ENCODE data around the gene PEF1. TPM values are rescaled to one million over a fixed set of nuclear protein-coding genes. Genes with fewer than 3 reads are reported as not detected.

The PEF1 gene
- total and polyA plus RNA-seq, 9 donors, result 31.7 to 65.2 (median 58.2) TPM

DNA sequence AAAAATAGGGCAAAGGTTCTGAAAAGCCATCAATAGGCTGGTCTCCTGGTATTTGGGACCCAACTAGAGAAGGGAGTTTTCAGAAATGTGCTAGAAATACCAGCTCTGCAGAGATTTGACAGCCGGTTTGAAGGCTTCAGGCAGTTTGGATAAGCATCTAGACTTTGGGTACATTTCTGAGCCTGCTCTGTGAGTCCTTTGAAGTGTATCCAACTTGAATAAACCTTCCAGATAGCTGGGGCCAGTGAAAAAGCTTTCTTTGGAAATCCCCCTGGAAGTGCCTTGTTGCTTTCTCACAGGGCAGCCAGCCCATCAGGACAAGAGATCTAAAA is 6.4 kb upstream of the PEF1 start:
- no peak for DNase-seq
- intact Hi-C loops (cut with DNase I), result no loop called here

DNA sequence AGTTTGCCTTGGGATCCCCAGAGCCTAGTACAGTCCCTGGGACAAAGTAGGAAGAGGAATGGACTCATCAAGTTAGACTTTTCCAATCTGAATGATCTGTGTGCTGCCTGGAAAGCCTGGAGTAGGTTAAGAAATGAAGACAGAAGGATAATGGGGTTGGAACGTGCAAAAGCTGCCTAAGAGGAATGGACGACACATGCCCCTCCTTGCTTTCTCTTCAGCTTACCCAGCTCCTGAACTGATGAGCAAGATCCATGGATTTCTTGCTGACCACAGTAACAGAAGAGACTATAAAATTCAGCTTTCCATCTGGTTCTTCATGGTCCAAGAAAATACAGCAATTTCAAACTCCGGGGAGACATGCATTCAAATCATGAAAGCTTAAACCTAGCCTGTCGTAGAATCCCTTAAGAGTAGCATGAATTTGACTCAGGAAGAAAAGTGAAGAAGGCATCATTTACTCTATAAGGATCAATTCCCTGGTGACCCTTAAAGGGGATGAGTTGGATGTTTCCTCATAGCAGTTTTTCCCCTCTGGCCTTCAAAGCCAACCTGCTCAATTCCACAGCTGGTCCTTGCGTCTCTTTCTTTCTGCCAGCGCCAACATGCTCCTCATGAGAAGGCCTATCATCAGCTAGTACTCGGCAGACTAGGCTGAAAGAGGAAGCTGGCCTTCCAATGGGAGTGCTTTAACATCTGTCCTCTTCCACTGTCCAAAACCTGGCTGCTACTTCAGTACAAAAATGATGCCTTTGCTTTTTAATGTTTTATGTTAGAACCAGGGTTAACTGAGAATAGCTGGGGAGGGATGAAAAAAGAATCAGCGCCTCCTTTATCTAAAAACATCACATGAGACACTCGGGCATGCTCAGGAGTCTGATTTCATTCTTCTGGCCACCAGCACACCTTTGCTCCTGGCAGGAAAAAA is 5.7 kb upstream of the PEF1 start:
- no peak for DNase-seq
- H3K4me3 ChIP-seq, result no peak overlapping the region
- H3K27ac ChIP-seq, result no peak overlapping the region
- no peaks in the 10 kb centered on the region for H3K27me3 ChIP-seq
- 57 to 63% (median 60%) methylated on average over 9 of the region's 9 CpGs for WGBS, 3 donors
- no peaks in the 10 kb centered on the region for H3K36me3 ChIP-seq
- H3K4me1 ChIP-seq (ENCODE audit: insufficient read depth), result peaks cover under 1% of the 10 kb centered on the region
- intact Hi-C loops (cut with DNase I), result no loop called here
- TF ChIP-seq, protein P1, sequence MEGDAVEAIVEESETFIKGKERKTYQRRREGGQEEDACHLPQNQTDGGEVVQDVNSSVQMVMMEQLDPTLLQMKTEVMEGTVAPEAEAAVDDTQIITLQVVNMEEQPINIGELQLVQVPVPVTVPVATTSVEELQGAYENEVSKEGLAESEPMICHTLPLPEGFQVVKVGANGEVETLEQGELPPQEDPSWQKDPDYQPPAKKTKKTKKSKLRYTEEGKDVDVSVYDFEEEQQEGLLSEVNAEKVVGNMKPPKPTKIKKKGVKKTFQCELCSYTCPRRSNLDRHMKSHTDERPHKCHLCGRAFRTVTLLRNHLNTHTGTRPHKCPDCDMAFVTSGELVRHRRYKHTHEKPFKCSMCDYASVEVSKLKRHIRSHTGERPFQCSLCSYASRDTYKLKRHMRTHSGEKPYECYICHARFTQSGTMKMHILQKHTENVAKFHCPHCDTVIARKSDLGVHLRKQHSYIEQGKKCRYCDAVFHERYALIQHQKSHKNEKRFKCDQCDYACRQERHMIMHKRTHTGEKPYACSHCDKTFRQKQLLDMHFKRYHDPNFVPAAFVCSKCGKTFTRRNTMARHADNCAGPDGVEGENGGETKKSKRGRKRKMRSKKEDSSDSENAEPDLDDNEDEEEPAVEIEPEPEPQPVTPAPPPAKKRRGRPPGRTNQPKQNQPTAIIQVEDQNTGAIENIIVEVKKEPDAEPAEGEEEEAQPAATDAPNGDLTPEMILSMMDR (IDR thresholded peaks at IDR 0.05), result no peak
- TF ChIP-seq EP300 (IDR thresholded peaks at IDR 0.05), result no peak
- TF ChIP-seq POLR2A (IDR thresholded peaks at IDR 0.05), result no peak
- no peaks in the 10 kb centered on the region for H3K9me3 ChIP-seq

More for the DNA sequence above, 6.4 kb upstream of the PEF1 start:
- WGBS, 3 donors, result 25 to 26% (median 25%) methylated on average over 1 of the region's 1 CpG
- Histone ChIP-seq H3K9me3 (no peaks in the 10 kb centered on the region), H3K27ac (no peak overlapping the region), H3K27me3 (no peaks in the 10 kb centered on the region), H3K36me3 (no peaks in the 10 kb centered on the region), H3K4me1 (ENCODE audit: insufficient read depth) (no peaks in the 10 kb centered on the region), H3K4me3 (no peak overlapping the region)
- TF ChIP-seq EP300 (IDR thresholded peaks at IDR 0.05) (no peak), POLR2A (IDR thresholded peaks at IDR 0.05) (no peak)
- TF ChIP-seq, protein P1 (IDR thresholded peaks at IDR 0.05), result no peak

DNA sequence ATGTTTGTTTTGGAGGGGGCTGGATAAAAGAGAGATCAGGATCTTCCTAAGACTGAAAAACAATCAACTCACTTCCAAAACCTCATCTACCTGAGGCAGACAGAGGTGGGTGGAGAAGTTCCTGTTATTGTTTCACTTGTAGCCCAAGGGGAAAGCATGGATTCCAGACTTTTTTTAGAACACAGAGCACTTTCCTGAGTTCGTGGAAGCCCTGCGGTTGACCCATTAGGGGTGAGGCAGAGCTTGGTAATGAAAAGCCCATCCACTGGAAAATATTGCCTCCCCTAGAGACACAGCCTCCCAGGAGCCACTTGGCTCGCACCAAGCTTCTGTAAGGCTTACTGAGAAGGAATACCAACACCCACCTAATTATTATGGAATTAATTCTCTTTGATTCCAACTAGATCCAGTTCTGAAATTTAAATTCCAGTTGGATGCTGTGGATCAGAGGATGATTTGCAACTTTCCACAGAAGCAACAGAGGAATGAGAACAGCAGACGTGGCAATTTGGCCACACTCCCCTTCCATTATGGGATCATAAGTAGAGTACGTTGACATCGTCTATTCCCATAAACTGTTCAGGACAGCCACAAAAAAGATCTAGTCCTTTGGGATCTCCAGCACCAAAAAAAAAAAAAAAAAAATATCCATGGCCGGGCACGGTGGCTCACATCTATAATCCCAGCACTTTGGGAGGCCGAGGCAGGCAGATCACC is 4.1 kb upstream of the PEF1 start:
- intact Hi-C loops (cut with DNase I), result loop anchor here in 1 of 4 donors (10.0 kb wide), 1 partner anchor 64 kb away; no protein-coding TSS in a partner anchor
- no peak for DNase-seq
- Histone ChIP-seq H3K36me3 (no peaks in the 10 kb centered on the region), H3K4me3 (no peak overlapping the region), H3K27me3 (no peaks in the 10 kb centered on the region), H3K9me3 (no peaks in the 10 kb centered on the region), H3K27ac (no peak overlapping the region), H3K4me1 (ENCODE audit: insufficient read depth) (peaks cover 3% of the 10 kb centered on the region)
- 65 to 73% (median 66%) methylated on average over 9 of the region's 9 CpGs for WGBS, 3 donors
- TF ChIP-seq EP300 (IDR thresholded peaks at IDR 0.05), result no peak

DNA sequence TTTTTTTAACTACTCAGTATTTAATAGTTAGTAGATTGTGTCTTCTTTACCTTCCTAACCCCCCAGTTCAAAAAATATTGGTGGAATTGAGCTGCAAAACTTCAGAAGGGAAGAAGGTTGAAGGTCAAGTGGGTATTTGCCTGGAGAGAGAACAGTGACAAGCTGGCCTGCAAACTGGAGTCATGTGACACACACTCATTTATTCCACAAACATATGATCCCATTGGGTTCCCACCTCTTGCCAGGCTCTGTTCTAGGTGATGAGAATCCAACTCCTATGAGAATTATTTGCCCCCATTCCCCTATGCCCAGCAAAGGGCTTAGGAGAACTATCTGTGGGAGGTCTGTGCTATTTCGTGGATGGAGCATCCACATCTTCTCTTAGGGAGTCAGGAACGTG is 3.5 kb upstream of the PEF1 start:
- 54 to 67% (median 60%) methylated on average over 2 of the region's 2 CpGs for WGBS, 3 donors
- no peak for TF ChIP-seq POLR2A (IDR thresholded peaks at IDR 0.05)
- no peak for TF ChIP-seq EP300 (IDR thresholded peaks at IDR 0.05)
- TF ChIP-seq, protein P1 (IDR thresholded peaks at IDR 0.05), result no peak
- no peaks in the 10 kb centered on the region for H3K27me3 ChIP-seq
- H3K36me3 ChIP-seq, result no peaks in the 10 kb centered on the region
- H3K27ac ChIP-seq, result no peak overlapping the region
- intact Hi-C loops (cut with DNase I), result loop anchor here in 1 of 4 donors (10.0 kb wide), 1 partner anchor 63 kb away; no protein-coding TSS in a partner anchor
- H3K4me3 ChIP-seq, result no peak overlapping the region
- DNase-seq, result no peak
- H3K4me1 ChIP-seq (ENCODE audit: insufficient read depth), result peaks cover 7% of the 10 kb centered on the region
- H3K9me3 ChIP-seq, result no peaks in the 10 kb centered on the region

All from ovary (tissue), 9 donors.